Neuron (in vitro differentiated cells): ENCODE results near the gene ADCY6.
A peak's percentile ranks its signal among the peaks of the same experiment; 100 is the strongest.
"Not testable (repeated sequence)": the region's sequence is repeated elsewhere in the genome, so short reads cannot be mapped to it uniquely, and the experiment has no call there.

ENCODE experiments used
- H2AFZ ChIP-seq: one replicate; pipeline ENCODE4 v1.6.1; 2013; ENCODE audit warnings: low read depth, mild to moderate bottlenecking, inconsistent platforms, low read length, moderate library complexity
- H3K27me3 ChIP-seq: one replicate; pipeline ENCODE4 v1.6.1; 2013; ENCODE audit warnings: low read length; ENCODE audit not compliant: insufficient read depth
- H3K36me3 ChIP-seq: one replicate; pipeline ENCODE4 v1.6.1; 2013; ENCODE audit warnings: low read length; ENCODE audit not compliant: insufficient read depth
- H3K4me1 ChIP-seq: one replicate; pipeline ENCODE4 v1.6.1; 2013; ENCODE audit warnings: low read length; ENCODE audit not compliant: insufficient read depth
- H3K4me3 ChIP-seq: 2 replicates; pipeline ENCODE4 v1.5.1; 2013; ENCODE audit warnings: mild to moderate bottlenecking, low read length, moderate library complexity
- H3K9me3 ChIP-seq: one replicate; pipeline ENCODE4 v1.6.1; 2013; ENCODE audit warnings: low read length

ADCY6 gene

GRCh38 chr12:48744251-48745008 lies 44.5 kb downstream of the ADCY6 start:
- no peak overlapping the region for H3K4me3 ChIP-seq
- H3K27me3 ChIP-seq = peaks cover 3% of the 10 kb centered on the region
- no peak overlapping the region for H2AFZ ChIP-seq
- H3K9me3 ChIP-seq = no peaks in the 10 kb centered on the region
- H3K4me1 ChIP-seq = no peaks in the 10 kb centered on the region
- no peaks in the 10 kb centered on the region for H3K36me3 ChIP-seq

- no peak overlapping the region for H3K4me3 ChIP-seq
- H3K9me3 ChIP-seq = no peaks in the 10 kb centered on the region
- peaks cover 3% of the 10 kb centered on the region for H3K27me3 ChIP-seq
- H2AFZ ChIP-seq = no peak overlapping the region
- no peaks in the 10 kb centered on the region for H3K36me3 ChIP-seq
- no peaks in the 10 kb centered on the region for H3K4me1 ChIP-seq
Observed at GRCh38 chr12:48739618-48740269, 49.1 kb downstream of the ADCY6 start.

DNA sequence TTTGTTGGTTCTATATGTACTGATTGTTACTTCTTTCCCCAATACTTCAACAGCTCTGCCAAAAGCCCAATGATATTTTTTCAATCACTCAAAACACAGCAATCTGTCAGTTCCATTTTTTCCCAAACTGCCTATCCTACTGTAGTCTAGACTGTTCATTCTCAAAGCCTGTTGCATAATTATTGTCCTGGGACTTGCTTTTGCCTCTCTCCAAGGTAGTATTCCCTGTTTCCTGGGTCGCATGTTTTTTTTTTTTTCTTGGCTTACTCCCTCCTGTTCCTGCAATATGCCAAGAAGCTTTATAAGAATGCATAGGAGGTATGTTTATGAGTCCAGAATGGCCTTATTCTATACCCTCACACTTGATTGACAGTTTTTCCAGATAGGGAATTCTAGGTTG lies 52.4 kb downstream of the ADCY6 start:
- Histone ChIP-seq H3K4me3 (no peak overlapping the region), H3K4me1 (no peaks in the 10 kb centered on the region), H2AFZ (no peak overlapping the region), H3K27me3 (peaks cover 3% of the 10 kb centered on the region), H3K9me3 (no peaks in the 10 kb centered on the region), H3K36me3 (no peaks in the 10 kb centered on the region)

DNA sequence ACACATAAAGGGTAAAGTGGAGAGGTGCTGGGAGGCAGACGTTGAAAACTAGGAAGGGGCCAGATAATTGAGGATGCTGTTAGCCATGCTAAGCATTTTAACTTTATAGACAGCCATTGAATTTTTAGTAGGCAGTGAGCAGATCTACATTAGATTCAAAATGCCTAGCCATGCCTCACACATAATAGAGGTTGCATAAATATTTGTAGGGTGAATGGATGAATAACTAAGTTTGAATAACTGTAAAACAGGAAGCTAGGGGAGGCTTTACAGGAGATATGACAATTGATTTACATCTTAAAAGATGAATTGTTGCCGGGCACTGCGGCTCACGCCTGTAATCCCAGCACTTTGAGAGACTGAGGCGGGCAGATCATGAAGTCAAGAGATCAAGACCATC lies 60.1 kb downstream of the ADCY6 start:
- Histone ChIP-seq H3K4me3 (no peak overlapping the region), H3K36me3 (no peaks in the 10 kb centered on the region), H3K9me3 (no peaks in the 10 kb centered on the region), H3K27me3 (no peaks in the 10 kb centered on the region), H2AFZ (no peak overlapping the region), H3K4me1 (peaks cover 3% of the 10 kb centered on the region)

GRCh38 chr12:48720737-48721136 lies 68.2 kb downstream of the ADCY6 start:
- not testable (repeated sequence) for H3K27me3 ChIP-seq, H2AFZ ChIP-seq

GRCh38 chr12:48720171-48720570 lies 68.7 kb downstream of the ADCY6 start:
- H3K4me1 ChIP-seq, H3K27me3 ChIP-seq, H2AFZ ChIP-seq, H3K9me3 ChIP-seq, H3K36me3 ChIP-seq, H3K4me3 ChIP-seq: not testable (repeated sequence)

More at GRCh38 chr12:48720737-48721136, 68.2 kb downstream of the ADCY6 start:
- H3K4me3 ChIP-seq, H3K4me1 ChIP-seq, H3K36me3 ChIP-seq, H3K9me3 ChIP-seq: not testable (repeated sequence)

- not testable (repeated sequence) for H3K27me3 ChIP-seq, H2AFZ ChIP-seq, H3K4me3 ChIP-seq, H3K36me3 ChIP-seq, H3K9me3 ChIP-seq
- H3K4me1 ChIP-seq = peaks cover 20% of the 10 kb centered on the region
Observed at GRCh38 chr12:48719002-48719401, 69.9 kb downstream of the ADCY6 start.

DNA sequence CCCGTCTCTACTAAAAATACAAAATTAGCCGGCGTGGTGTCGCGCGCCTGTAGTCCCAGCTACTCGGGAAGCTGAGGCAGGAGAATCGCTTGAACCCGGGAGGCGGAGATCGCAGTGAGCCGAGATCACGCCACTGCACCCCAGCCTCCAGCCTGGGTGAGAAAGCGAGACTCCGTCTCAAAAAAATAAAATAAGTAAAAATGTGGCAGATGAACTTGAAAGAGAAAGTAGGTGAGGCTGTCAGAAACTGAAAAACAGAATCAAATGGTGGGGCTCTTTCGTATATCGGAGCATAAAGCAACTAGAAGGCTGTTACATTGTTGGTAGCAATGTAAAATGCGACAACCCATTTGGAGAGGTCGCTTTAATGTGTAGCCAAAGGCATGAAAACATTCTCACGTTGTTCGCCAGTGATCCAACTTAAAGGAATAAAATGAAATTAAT lies 71.6 kb downstream of the ADCY6 start:
- H3K36me3 ChIP-seq = peaks cover 19% of the 10 kb centered on the region
- H3K4me1 ChIP-seq = peaks cover 20% of the 10 kb centered on the region
- H2AFZ ChIP-seq = peak overlapping the region; percentile 54
- H3K4me3 ChIP-seq = peak overlapping the region; percentile 86
- no peaks in the 10 kb centered on the region for H3K9me3 ChIP-seq
- H3K27me3 ChIP-seq = no peaks in the 10 kb centered on the region

DNA sequence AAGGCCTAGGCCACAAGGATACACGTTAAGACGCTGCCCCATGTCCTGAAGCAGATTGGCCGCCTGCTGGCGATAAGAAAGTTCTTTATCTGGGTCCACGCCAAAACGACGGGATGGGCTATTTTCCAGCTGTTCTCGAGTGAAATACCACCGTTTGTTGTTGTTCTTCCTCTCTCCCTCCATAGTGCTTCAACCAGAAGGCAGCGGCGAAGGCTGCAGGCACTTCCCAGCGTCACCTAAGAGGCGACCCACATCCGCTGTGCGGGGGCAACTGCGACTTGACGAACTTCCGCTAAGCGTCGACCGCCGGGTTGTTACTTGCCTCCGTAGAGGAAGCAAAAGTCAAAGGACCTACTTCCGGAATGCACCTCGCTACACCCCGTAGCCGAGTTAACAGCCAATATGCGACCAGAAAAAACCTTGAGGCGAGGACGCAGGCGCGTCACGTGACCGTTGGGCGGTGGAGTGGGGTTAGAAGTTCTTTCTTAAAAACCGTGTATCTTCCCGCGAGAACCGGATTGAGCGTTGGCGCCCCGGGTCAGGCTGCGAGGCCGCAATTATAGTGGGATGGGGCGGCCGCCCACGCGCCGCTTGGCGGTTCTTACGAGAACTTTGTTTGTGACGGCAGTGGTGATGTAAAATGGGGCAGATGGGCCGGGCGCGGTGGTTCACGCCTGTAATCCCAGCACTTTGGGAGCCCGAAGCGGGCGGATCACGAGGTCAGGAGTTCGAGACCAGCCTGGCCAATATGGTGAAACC lies 72.2 kb downstream of the ADCY6 start, which contains the start of gene CCNT1:
Gene CCNT1 (minus strand): TSS at position 215 of the 759 bp plus-strand sequence. CDS start 32 bp downstream, at position 183.
- Histone ChIP-seq H3K9me3 (no peaks in the 10 kb centered on the region), H2AFZ (peak within 1 kb of the TSS; percentile 54), H3K36me3 (peaks cover 23% of the 10 kb centered on the region), H3K4me3 (peak within 1 kb of the TSS; percentile 86), H3K27me3 (no peaks in the 10 kb centered on the region), H3K4me1 (peaks cover 20% of the 10 kb centered on the region)
